GM20431 (cell line): ENCODE data around the gene LSM7.

ENCODE experiments used
- in situ Hi-C: fragments of 300-500 bp; cut with MseI, MboI; formaldehyde crosslinking; loops from one replicate; pipeline ENCODE4 v1.15.0; 2020; ENCODE audit warnings: low sequenced_read_pairs; ENCODE audit not compliant: unreplicated experiment

LSM7 gene

DNA sequence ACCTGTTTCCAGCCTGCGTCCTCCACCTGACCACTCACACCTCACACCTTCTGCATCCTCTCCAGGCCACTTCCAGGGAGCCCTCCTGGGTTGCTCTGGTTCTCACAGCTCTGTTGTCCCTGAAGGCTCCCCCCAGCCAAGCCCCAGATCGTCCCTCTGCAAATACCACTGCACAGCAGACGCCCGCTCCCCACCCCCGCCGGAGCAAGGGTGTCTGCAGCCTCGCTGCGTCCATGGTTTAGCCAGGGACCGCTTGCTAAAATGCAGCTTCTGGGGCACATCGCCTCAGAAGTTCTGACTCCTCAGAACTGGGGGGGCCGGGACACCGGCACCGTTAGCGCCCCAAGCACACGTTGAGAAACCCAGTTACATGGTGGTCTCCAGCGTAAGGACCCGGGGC, 21.4 kb downstream of the LSM7 start:
- in situ Hi-C loops = no loop called here

GRCh38 chr19:2306281-2306806, 22.0 kb downstream of the LSM7 start:
- in situ Hi-C loops = no loop called here

- in situ Hi-C loops = no loop called here
These were observed 22.7 kb downstream of the LSM7 start for GRCh38 chr19:2305452-2306280.

- in situ Hi-C loops = no loop called here
These were observed 25.1 kb downstream of the LSM7 start for GRCh38 chr19:2303211-2303798.

DNA sequence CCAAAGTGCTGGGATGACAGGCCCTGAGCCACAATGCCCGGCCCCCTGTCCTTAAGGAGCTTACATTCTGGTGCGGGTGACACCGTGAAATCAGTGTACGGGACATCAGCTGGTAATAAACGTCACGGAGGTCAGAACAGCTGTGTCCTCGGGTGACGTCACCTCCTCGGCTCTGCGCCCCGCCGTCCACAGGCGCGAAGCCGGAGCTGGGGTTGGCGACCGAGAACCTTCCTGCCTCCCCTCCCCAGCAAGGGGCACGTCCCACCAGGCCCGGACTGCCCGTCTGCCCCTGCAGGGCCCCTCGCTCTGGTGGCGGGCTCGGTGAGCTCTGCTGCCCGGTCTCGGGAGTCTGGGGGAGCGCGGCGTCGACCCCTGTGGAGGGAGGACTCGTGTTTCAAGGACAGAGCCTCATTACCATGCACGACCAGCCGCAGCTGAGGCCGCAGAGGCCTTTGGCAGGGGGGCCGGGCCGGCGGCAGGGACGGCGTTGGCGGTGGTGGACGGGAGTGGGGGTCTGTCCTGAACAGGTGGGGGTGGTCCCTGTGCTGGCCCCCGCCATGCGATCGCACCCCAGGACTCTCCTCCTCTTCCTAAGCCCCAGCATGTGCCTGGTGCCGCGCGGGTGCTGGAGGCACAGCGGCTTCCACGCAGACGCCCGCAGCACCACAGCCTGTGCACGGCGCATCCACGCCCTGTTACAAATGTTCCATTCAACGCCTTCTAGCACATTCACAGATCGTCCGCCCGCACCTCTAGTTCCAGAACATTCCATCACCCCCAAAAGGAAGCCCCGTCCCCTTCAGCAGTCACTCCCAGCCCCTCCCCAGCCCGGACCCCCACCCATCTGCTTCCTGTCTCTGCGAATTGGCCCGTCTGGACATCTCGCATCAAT, 25.8 kb downstream of the LSM7 start:
- in situ Hi-C loops = no loop called here

GRCh38 chr19:2300533-2300932, 27.9 kb downstream of the LSM7 start:
- in situ Hi-C loops = no loop called here

DNA sequence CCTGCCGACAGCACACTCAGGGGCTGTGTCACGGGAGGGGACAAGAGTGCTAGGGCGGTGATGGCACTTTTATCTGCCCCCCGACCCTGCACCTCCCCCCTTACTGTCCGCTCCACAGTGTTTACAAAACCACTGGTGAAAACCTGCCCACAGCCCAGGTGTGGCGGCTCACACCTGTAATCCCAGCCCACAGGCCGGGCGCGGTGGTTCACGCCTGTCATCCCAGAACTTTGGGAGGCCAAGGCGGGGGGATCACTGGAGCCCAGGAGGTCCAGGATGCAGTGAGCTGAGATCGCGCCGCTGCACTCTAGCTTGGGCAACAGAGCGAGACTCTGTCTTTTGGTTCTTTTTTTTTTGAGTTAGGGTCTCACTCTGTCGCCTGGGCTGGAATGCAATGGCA, 32.2 kb downstream of the LSM7 start:
- in situ Hi-C loops = no loop called here

- in situ Hi-C loops = no loop called here
These were observed 33.6 kb downstream of the LSM7 start for GRCh38 chr19:2294687-2295335.

DNA sequence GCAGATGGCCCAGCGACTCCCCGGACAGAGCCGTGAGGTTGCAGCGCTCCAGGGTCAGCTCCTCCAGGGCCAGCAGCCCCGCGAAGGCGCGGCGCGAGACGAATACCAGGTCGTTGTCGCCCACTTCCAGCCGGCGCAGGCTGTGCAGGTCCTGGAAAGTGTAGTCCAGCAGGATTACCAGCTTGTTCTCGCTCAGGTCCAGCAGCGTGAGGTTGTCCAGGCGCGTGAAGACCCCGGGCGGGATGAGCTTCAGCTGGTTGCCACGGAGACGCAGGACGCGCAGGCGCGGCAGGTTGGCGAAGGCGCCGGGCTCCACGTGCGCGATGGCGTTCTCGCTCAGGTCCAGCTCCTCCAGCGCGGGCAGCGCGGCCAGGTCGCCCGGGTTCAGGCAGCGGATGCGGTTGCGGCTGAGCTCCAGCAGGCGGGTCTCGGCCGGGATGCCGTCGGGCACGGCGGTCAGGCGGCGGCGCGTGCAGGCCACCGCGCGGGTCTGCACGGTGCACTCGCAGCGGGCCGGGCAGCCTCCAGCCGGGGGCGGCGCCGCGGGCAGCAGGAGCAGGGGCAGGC, 37.1 kb downstream of the LSM7 start:
- in situ Hi-C loops = no loop called here

DNA sequence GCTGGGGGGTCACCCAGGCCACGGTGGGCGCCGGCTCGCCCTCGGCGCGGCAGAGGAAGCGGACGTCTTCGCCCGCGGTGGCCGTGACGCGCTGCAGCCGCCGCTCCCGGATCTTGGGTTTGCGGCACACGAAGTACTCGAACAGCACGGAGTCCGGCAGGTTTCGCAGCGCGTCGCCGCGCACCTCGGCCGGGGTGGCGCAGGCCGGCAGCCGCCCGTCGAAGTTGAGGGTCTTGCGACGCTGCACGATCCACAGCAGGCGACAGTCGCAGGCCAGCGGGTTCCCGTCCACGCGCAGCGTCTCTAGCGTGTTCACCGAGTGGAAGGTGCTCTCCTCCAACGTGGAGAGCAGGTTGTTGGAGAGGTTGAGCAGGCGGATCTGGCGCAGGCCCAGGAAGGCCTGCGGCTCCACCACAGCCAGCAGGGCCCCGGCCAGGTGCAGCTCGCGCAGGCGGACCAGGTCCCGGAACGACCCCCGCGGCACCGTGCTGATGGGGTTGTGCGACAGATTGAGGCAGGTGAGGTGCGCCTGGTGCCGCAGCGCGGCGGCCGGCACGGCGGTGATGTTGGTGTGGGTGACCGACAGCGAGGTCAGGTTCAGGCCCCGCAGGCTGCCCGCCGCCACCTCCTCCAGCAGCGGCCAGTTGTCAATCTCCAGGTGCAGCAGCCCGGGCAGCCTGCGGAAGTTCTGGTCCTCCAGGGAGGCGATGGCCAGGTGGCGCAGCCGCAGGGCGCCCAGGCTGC, 37.8 kb downstream of the LSM7 start:
- in situ Hi-C loops = no loop called here

DNA sequence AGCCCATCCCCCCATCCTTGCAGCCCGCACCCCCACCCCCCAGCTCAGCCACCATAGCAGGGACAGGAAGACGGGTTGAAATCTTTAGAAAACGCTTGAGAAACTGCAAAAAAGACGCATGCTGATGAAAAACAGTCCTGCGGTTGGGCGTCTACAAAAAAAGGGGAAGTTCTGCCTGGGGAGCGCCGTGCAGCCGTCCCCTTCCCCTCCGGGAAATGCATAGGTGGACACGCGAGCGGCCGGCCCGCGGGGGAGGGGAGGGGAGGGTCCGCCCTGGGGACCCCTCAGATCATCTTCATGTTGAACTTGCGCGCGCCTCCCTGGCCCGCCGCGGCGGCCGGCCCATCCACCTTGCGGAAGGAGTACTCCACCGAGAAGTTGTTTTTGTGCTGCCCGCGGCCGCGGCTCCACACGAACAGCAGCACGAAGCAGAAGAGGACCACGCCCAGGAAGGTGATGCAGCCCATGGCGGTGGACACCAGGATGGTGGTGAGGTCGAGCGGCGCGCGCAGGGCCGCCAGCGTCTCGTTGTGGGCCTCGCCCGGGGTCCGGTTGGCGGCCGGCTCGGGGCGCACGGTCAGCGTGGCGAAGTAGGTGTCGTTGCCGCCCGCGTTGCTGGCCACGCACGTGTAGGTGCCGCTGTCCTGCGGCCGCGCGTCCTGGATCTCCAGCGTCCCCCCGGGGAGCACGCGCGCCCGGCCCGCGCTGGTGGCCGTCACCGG, 38.5 kb downstream of the LSM7 start:
- in situ Hi-C loops = no loop called here

- in situ Hi-C loops = no loop called here
These were observed 39.3 kb downstream of the LSM7 start for GRCh38 chr19:2288818-2289713.

- in situ Hi-C loops = no loop called here
These were observed 40.0 kb downstream of the LSM7 start for GRCh38 chr19:2288338-2288817.

GRCh38 chr19:2287585-2288337, 40.6 kb downstream of the LSM7 start:
- in situ Hi-C loops = no loop called here

DNA sequence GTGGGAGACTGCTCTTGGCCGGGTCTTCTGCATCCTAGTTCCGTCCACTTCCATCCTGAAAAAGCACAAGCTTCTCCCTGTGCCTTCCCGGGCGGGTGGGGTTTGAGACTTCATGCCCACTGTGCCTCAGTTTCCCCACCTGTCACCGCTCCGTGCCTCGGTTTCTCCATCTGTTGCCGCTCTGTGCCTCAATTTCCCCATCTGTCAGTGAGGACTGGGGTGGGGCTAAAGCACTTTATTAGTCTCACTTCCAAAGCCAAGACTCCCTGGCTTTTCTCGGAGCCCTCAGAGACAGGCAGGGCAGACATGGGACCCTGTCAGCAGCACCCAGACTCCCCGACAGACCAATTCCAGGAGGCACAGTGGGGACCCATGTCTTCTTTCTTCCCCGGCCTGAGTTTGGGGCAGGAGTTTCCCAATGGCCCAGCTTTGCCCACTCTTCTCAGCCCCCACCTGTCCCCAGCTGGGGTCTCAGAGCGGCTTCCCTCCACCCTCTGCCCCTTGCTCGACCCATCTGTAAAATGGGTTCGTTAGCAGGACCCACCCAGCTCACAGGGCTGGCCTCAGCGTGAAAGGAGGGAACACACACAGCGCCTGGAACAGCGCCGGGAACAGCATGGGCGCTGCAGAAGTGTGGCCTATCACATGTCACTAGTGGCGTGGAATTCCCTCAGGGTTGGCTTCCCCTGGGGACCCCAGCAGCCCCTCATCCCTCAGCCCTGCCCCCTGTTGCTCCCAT, 41.8 kb downstream of the LSM7 start:
- in situ Hi-C loops = no loop called here
